Stomach smooth muscle (tissue), 2 donors: ENCODE results near the gene HHLA2.
"Not testable (repeated sequence)": the region's sequence is repeated elsewhere in the genome, so short reads cannot be mapped to it uniquely, and the experiment has no call there.

Experiments
- H3K27ac ChIP-seq: one replicate; pipeline ENCODE4 v1.7.0; 2013; ENCODE audit warnings: mild to moderate bottlenecking, low read length, inconsistent platforms
- H3K27me3 ChIP-seq, 2 donors: one replicate each; pipeline ENCODE4 v1.7.0; 2013; ENCODE audit warnings: low read length in 2 of 2; ENCODE audit not compliant: insufficient read depth in 2 of 2, control insufficient read depth in 1 of 2
- H3K36me3 ChIP-seq, 2 donors: one replicate each; pipeline ENCODE4 v1.7.0; 2013; ENCODE audit warnings: low read length in 2 of 2; ENCODE audit not compliant: control insufficient read depth in 2 of 2, insufficient read depth in 2 of 2
- H3K4me1 ChIP-seq: one replicate; pipeline ENCODE4 v1.7.0; 2013; ENCODE audit warnings: low read length; ENCODE audit not compliant: control insufficient read depth, insufficient read depth
- H3K4me3 ChIP-seq, 2 donors: one replicate each; pipeline ENCODE4 v1.7.0; 2013; ENCODE audit warnings: low read length in 2 of 2
- H3K9ac ChIP-seq, 2 donors: one replicate each; pipeline ENCODE4 v1.7.0; 2013; ENCODE audit warnings: low read length in 2 of 2, mild to moderate bottlenecking in 1 of 2
- H3K9me3 ChIP-seq, 2 donors: one replicate each; pipeline ENCODE4 v1.7.0; 2013; ENCODE audit warnings: low read length in 2 of 2; ENCODE audit not compliant: control insufficient read depth in 2 of 2
- donor health status: healthy.
- donor health status: Pancreatic carcinoma.

HHLA2 gene

GRCh38 chr3:108296239-108296638 is at the start of gene HHLA2:
HHLA2 (plus strand) TSS chr3:108296548; CDS start chr3:108351814, 55,266 bp downstream.
- Histone ChIP-seq H3K9me3 (no peaks in the 10 kb centered on the region), H3K4me3 (no peak within 1 kb of the TSS), H3K4me1 (no peaks in the 10 kb centered on the region), H3K36me3 (no peaks in the 10 kb centered on the region), H3K9ac (no peak within 1 kb of the TSS), H3K27ac (no peak within 1 kb of the TSS), H3K27me3 (no peaks in the 10 kb centered on the region)

GRCh38 chr3:108250626-108251025 is 45.7 kb upstream of the HHLA2 start:
- Histone ChIP-seq H3K4me3 (no peak overlapping the region), H3K36me3 (no peaks in the 10 kb centered on the region), H3K4me1 (no peaks in the 10 kb centered on the region), H3K9me3 (no peaks in the 10 kb centered on the region), H3K27me3 (no peaks in the 10 kb centered on the region), H3K27ac (no peak overlapping the region), H3K9ac (no peak overlapping the region)

- H3K9ac ChIP-seq: no peak overlapping the region
- H3K27me3 ChIP-seq: no peaks in the 10 kb centered on the region
- H3K27ac ChIP-seq: no peak overlapping the region
- no peaks in the 10 kb centered on the region for H3K36me3 ChIP-seq
- H3K4me1 ChIP-seq: no peaks in the 10 kb centered on the region
- H3K4me3 ChIP-seq: no peak overlapping the region
- no peaks in the 10 kb centered on the region for H3K9me3 ChIP-seq
Measured at GRCh38 chr3:108251265-108251664, 45.1 kb upstream of the HHLA2 start.

- H3K9ac ChIP-seq: no peak overlapping the region
- H3K27me3 ChIP-seq: no peaks in the 10 kb centered on the region
- H3K4me1 ChIP-seq: no peaks in the 10 kb centered on the region
- H3K27ac ChIP-seq: no peak overlapping the region
- H3K36me3 ChIP-seq: no peaks in the 10 kb centered on the region
- no peaks in the 10 kb centered on the region for H3K9me3 ChIP-seq
- H3K4me3 ChIP-seq: no peak overlapping the region
Measured at GRCh38 chr3:108251844-108252243, 44.5 kb upstream of the HHLA2 start.

- H3K4me1 ChIP-seq: no peaks in the 10 kb centered on the region
- no peaks in the 10 kb centered on the region for H3K9me3 ChIP-seq
- no peak overlapping the region for H3K27ac ChIP-seq
- no peak overlapping the region for H3K4me3 ChIP-seq
- H3K9ac ChIP-seq: no peak overlapping the region
- H3K36me3 ChIP-seq: no peaks in the 10 kb centered on the region
- H3K27me3 ChIP-seq: no peaks in the 10 kb centered on the region
Measured at GRCh38 chr3:108255131-108255530, 41.2 kb upstream of the HHLA2 start.

GRCh38 chr3:108264534-108265298 is 31.6 kb upstream of the HHLA2 start:
- H3K36me3 ChIP-seq: not testable (repeated sequence)

GRCh38 chr3:108268235-108268634 is 28.1 kb upstream of the HHLA2 start:
- not testable (repeated sequence) for H3K9me3 ChIP-seq, H3K9ac ChIP-seq, H3K36me3 ChIP-seq, H3K27ac ChIP-seq, H3K27me3 ChIP-seq, H3K4me3 ChIP-seq, H3K4me1 ChIP-seq

More at GRCh38 chr3:108264534-108265298, 31.6 kb upstream of the HHLA2 start:
- H3K27me3 ChIP-seq, H3K4me1 ChIP-seq, H3K27ac ChIP-seq, H3K4me3 ChIP-seq, H3K9me3 ChIP-seq, H3K9ac ChIP-seq: not testable (repeated sequence)

GRCh38 chr3:108271626-108272025 is 24.7 kb upstream of the HHLA2 start:
- H3K4me1 ChIP-seq: no peaks in the 10 kb centered on the region
- no peaks in the 10 kb centered on the region for H3K27me3 ChIP-seq
- H3K27ac ChIP-seq: no peak overlapping the region
- no peak overlapping the region for H3K4me3 ChIP-seq
- no peaks in the 10 kb centered on the region for H3K9me3 ChIP-seq
- no peaks in the 10 kb centered on the region for H3K36me3 ChIP-seq
- no peak overlapping the region for H3K9ac ChIP-seq

GRCh38 chr3:108279066-108279465 is 17.3 kb upstream of the HHLA2 start:
- H3K9me3 ChIP-seq, H3K9ac ChIP-seq, H3K27me3 ChIP-seq, H3K36me3 ChIP-seq, H3K4me3 ChIP-seq, H3K27ac ChIP-seq, H3K4me1 ChIP-seq: not testable (repeated sequence)

GRCh38 chr3:108280476-108280875 is 15.9 kb upstream of the HHLA2 start:
- Histone ChIP-seq H3K27me3 (no peaks in the 10 kb centered on the region), H3K4me3 (no peak overlapping the region), H3K9me3 (peaks cover 5 to 6% of the 10 kb centered on the region in 2 donors), H3K36me3 (no peaks in the 10 kb centered on the region), H3K9ac (no peak overlapping the region), H3K4me1 (no peaks in the 10 kb centered on the region), H3K27ac (no peak overlapping the region)

GRCh38 chr3:108281670-108282069 is 14.7 kb upstream of the HHLA2 start:
- H3K27me3 ChIP-seq: no peaks in the 10 kb centered on the region
- H3K4me1 ChIP-seq: no peaks in the 10 kb centered on the region
- H3K36me3 ChIP-seq: no peaks in the 10 kb centered on the region
- H3K9me3 ChIP-seq: peaks cover 5 to 6% of the 10 kb centered on the region in 2 donors
- no peak overlapping the region for H3K4me3 ChIP-seq
- H3K27ac ChIP-seq: no peak overlapping the region
- no peak overlapping the region for H3K9ac ChIP-seq
